Fibroblast of the conjunctiva (primary cell): ENCODE measurements around the gene MPEG1.

Source experiments
- DNase-seq: peaks from one replicate; pipeline ENCODE4 v3.0.0-alpha.2; 2010; ENCODE audit warnings: low read depth

The MPEG1 gene

GRCh38 chr11:59216641-59217564 lies 4.2 kb upstream of the MPEG1 start:
- peak; percentile 39 for DNase-seq

- no peak for DNase-seq
Measured at GRCh38 chr11:59214141-59214893, 1.6 kb upstream of the MPEG1 start.

GRCh38 chr11:59212222-59212621 lies 505 bp downstream of the MPEG1 start:
- DNase-seq: no peak

GRCh38 chr11:59208956-59209355 lies 3.8 kb downstream of the MPEG1 start:
- DNase-seq: no peak

GRCh38 chr11:59207988-59208451 lies 4.7 kb downstream of the MPEG1 start:
- DNase-seq: peak; percentile 36

GRCh38 chr11:59206635-59207034 lies 6.1 kb downstream of the MPEG1 start:
- no peak for DNase-seq

- no peak for DNase-seq
Measured at GRCh38 chr11:59205648-59206047, 7.1 kb downstream of the MPEG1 start.

- DNase-seq: no peak
Measured at GRCh38 chr11:59204746-59205145, 8.0 kb downstream of the MPEG1 start.

- no peak for DNase-seq
Measured at GRCh38 chr11:59201353-59201752, 11.4 kb downstream of the MPEG1 start.

GRCh38 chr11:59200423-59200746 lies 12.3 kb downstream of the MPEG1 start:
- no peak for DNase-seq

GRCh38 chr11:59199546-59200422 lies 12.9 kb downstream of the MPEG1 start:
- DNase-seq: no peak

- DNase-seq: no peak
Measured at GRCh38 chr11:59198726-59199125, 14.0 kb downstream of the MPEG1 start.

GRCh38 chr11:59197991-59198390 lies 14.7 kb downstream of the MPEG1 start:
- no peak for DNase-seq

- no peak for DNase-seq
Measured at GRCh38 chr11:59196777-59197176, 15.9 kb downstream of the MPEG1 start.

GRCh38 chr11:59195586-59195985 lies 17.1 kb downstream of the MPEG1 start:
- DNase-seq: no peak

- no peak for DNase-seq
Measured at GRCh38 chr11:59193587-59194130, 19.1 kb downstream of the MPEG1 start.

- no peak for DNase-seq
Measured at GRCh38 chr11:59192446-59193020, 20.2 kb downstream of the MPEG1 start.

GRCh38 chr11:59191890-59192289 lies 20.8 kb downstream of the MPEG1 start:
- no peak for DNase-seq

GRCh38 chr11:59191095-59191494 lies 21.6 kb downstream of the MPEG1 start:
- DNase-seq: no peak

- DNase-seq: no peak
Measured at GRCh38 chr11:59189986-59190385, 22.7 kb downstream of the MPEG1 start.

GRCh38 chr11:59188954-59189353 lies 23.8 kb downstream of the MPEG1 start:
- no peak for DNase-seq

GRCh38 chr11:59187587-59187986 lies 25.1 kb downstream of the MPEG1 start:
- no peak for DNase-seq
